ENCODE results near the gene TTC9B.
"Not testable (repeated sequence)": the region's sequence is repeated elsewhere in the genome, so short reads cannot be mapped to it uniquely, and the experiment has no call there.

The TTC9B gene

DNA sequence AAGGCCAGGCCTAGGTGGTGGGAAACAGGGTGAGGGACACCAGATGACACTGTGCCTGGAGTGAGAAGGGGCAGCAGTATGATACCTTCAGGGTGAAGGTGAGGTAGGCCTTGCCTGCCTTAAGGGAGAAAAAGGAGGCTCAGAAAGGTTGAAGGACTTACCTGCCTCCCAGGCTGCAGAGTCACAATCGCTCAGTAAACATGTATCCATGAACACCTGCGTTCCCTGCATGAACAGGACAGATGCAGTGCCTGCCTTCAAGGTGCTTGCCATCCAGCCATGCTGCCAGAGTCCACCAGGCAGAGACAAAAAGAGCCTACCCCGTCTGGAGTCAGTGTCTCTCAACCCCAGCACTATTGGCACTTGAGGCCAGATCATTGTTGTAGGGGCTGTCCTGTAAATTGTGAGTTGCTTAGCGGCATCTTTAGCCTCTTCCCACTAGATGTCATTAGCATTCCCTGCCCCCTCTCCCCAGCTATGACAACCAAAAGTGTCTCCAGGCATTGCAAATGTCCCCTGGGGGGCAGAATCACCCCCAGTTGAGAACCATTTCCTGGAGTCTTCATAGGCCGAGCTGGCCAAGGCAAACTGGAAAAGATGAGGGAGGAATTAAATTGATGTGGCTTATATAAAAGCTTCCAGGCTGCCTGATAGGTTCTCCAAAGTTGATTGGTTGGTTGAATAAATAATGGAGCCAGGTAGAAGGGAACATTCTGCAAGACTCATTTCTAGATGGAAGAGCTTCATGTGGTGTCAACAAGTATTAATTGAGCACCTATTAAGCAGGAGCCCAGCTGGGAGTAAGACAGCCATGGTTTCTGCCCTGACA is 25.2 kb downstream of the TTC9B start:
- intact Hi-C loops (cut with DNase I), result no loop called here

DNA sequence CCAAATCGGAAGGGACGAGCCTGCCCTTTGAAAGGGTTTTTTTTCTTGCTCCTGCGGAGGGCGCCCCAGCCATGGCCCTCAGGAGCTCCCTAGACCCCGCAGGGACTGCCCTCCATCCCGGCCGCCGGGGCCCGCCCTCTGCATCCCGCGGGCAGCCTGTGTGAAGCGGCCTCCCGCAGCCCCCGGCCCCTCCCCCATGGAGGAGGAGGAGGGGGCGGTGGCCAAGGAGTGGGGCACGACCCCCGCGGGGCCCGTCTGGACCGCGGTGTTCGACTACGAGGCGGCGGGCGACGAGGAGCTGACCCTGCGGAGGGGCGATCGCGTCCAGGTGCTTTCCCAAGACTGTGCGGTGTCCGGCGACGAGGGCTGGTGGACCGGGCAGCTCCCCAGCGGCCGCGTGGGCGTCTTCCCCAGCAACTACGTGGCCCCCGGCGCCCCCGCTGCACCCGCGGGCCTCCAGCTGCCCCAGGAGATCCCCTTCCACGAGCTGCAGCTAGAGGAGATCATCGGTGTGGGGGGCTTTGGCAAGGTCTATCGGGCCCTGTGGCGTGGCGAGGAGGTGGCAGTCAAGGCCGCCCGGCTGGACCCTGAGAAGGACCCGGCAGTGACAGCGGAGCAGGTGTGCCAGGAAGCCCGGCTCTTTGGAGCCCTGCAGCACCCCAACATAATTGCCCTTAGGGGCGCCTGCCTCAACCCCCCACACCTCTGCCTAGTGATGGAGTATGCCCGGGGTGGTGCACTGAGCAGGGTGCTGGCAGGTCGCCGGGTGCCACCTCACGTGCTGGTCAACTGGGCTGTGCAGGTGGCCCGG is 26.1 kb downstream of the TTC9B start:
- DNase-seq, result peak in 20 of 42 donors; percentile 16 to 57 (median 27)
- intact Hi-C loops (cut with DNase I), result loop anchor here (2.0 kb wide), 1 partner anchor 93 kb away; the partner anchor contains the start of gene AKT2

More for the DNA sequence above, 25.2 kb downstream of the TTC9B start:
- DNase-seq, result no peak

DNA sequence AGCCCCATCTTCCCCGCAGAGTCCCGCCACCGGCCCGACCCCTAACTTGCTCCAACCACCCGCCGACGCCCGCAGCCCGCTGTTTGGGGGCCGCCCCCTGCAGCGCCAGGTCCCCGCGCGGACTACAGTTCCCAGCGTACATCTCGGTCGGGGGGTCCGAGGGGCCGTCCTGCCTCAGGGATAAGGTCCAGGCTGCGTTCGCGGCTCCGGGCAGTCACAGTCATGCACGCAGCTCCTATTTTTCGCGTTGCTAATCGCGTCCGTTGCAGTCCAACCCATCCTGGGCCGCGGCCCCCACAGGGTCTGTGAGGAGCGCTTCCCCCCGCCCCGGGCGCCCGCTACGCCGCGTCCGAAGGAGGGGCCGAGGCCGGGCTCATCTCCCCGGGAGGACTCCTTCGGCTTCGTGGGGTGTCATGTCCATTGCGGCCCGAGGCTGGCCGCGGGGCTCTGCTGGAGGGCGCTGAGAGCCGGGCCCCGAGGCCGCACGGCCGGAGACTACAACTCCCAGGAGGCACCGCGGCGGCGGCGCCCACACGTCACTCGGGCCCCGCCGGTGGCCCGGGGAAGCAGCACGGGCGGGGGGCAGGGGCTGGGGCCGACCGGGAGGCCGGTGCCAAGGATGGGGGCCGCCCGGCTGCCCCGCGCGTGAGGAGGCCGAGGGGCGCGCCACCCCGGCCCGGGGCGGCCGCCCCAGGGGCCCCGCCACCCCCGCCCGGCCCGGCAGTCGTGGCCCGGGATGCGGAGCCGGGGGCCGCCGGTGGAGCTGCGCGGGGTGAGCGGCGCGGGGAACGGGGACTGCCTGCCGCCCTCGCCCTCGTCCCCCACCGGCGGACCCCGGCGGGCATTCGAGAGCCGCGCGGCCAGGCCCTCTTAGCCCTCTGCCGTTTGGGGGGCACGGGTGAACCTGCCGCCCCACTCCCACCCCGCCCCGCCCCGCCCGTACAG is 27.0 kb downstream of the TTC9B start, which contains the start of gene MAP3K10:
TSS of gene MAP3K10 (plus strand) at position 536 of the 945 bp plus-strand sequence. CDS start 606 bp downstream, outside the sequence.
- intact Hi-C loops (cut with DNase I), result loop anchor here (2.0 kb wide), 1 partner anchor 94 kb away; the partner anchor contains the start of gene AKT2
- peak; percentile 64 to 93 (median 86) for DNase-seq

DNA sequence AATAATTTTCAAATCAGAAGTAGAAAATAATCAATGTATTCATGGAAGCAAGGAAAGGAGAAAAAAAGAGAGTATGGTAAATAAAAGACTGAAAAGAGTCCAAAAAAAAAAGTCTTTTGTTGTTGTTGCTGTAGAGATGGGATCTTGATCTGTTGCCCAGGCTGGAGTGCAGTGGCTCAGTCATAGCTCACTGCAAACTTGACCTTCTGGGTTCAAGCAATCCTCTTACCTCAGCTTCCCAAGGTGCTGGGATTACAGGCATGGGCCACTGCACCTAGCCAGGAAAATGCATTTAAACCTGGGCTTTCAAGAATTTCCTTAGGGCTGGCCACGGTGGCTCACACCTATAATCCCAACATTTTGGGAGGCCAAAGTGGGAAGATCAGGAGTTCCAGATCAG is 33.9 kb downstream of the TTC9B start:
- intact Hi-C loops (cut with DNase I), result no loop called here
- no peak for DNase-seq

DNA sequence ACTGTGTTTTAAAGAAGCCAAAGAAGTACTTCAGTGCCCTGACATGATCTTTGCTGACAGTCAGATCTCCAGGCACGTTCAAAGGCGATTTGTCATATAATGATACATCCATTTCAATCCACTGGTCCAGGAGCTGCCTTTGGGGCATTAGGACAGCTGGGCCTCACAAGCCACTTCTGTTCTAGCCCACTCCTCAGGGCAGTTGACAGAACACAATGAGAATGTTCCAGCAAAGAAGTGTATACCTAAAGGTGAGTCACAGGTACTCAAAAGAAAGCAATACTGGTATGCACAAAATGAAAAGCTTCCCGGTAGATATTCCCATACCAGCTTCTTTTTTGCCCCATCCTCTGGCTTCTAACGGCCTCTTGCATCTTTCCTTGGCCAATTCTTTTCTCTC is 39.4 kb downstream of the TTC9B start:
- no peak for DNase-seq
- intact Hi-C loops (cut with DNase I), result no loop called here

DNA sequence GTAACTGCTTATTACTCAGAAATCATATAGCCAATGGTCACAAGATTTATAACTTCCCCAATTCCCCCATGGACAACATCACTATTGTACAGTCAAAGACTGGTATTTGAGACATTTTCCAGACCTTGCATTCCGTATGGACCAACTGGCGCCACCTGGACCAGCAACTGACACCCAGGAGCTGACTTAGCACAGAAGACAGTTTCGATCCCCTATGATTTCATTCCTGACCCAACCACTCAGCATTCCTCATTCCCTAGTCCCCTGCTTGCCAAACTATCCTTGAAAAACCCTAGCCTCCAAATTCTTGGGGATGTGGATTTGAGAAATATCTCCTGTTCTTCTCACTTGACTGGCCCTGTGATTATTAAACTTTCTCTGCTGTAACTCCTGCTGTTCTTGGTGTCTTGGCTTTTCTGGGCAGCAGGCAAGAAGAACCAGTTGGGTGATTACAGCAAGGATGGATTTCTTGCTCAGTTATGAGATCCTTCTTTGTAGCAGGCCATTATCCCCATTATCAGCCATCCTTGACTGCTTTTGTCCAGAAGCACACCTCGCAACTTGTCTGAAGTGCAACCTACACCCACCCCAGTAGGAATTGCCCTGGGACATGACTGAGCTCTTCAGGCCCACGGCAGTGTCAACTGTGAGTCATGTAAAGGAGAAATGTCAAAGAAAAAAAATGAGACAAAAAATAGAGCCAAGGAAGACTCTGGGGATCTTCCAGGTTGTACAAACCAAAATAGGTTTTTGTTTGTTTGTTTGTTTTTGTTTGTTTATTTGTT is 40.7 kb downstream of the TTC9B start:
- intact Hi-C loops (cut with DNase I), result no loop called here
- no peak for DNase-seq

DNA sequence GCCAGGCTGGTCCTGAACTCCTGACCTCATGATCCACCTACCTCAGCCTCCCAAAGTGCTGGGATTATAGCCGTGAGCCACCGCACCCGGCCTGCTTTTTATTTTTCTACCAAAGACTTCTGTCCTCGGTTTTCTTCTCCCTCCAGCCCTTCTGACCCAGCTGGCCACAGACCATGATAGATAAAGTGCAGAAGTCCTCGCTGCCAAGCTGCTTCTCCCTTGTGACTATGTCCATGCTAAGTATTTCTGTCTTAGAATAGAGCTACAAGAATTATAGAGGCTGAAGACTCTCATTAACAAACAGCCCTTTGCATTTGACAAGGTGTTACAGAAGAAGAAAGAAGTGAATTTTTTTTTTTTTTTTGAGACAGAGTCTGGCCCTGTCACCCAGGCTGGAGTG is 42.4 kb downstream of the TTC9B start:
- DNase-seq, result no peak
- intact Hi-C loops (cut with DNase I), result no loop called here

DNA sequence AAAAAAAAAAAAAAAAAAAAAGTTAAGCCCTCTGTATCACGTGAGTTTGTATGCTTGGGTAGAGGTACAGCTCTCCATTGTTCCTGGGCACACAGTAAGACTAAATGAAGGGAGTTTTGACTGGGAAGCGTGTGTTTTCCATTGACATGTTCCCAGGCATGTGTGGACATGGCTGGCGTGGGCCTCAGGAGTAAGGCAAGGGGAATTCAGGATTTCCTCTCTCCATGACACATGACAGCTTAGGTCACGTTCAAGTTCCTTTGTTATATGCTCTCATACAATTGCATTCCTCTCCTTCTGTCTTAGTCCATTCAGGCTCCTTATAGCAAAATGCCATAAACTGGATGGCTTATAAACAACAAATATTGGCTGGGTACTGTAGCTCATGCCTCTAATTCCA is 44.1 kb downstream of the TTC9B start:
- intact Hi-C loops (cut with DNase I), result no loop called here
- DNase-seq, result no peak

DNA sequence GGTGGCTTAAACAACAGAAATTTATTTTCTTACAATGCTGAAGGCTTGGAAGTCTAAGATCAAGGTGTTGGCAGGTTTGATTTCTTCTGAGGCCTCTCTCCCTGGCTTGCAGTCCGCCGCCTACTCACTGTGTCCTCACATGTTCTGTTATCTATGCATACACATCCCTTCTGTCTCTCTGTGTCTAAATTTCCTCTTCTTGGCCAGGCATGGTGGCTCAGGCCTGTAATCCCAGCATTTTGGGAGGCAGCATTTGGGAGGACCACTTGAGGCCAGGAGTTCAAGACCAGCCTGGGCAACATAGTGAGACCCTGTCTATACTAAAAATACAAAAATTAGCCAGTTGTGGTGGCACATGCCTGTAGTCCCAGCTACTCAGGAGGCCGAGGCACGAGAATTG is 46.9 kb downstream of the TTC9B start:
- DNase-seq; intact Hi-C loops (cut with DNase I): not testable (repeated sequence)

DNA sequence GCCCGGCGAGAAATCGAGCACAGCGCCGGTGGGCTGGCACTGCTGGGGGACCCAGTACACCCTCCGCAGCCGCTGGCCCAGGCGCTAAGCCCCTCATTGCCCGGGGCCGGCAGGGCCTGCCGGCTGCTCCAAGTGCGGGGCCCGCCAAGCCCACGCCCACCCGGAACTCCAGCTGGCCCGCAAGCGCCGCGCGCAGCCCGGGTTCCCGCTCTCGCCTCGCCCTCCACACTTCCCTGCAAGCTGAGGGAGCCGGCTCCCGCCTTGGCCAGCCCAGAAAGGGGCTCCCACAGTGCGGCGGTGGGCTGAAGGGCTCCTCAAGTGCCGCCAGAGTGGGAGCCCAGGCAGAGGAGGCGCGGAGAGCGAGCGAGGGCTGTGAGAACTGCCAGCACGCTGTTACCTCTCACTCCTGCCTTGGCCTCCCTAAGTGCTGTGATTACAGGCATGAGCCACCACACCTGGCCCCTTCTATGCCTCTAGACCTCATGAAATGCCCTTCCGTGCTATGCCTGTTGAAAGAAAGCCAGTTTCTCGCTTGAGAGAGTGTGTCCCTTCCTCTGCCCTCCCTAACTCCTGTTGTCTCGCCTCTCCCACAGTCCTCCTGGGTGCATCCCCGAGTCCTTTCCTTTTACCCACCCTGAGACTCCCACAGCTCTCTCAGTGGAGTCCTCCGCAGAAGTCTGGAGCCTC is 47.7 kb downstream of the TTC9B start:
- intact Hi-C loops (cut with DNase I); DNase-seq: not testable (repeated sequence)

DNA sequence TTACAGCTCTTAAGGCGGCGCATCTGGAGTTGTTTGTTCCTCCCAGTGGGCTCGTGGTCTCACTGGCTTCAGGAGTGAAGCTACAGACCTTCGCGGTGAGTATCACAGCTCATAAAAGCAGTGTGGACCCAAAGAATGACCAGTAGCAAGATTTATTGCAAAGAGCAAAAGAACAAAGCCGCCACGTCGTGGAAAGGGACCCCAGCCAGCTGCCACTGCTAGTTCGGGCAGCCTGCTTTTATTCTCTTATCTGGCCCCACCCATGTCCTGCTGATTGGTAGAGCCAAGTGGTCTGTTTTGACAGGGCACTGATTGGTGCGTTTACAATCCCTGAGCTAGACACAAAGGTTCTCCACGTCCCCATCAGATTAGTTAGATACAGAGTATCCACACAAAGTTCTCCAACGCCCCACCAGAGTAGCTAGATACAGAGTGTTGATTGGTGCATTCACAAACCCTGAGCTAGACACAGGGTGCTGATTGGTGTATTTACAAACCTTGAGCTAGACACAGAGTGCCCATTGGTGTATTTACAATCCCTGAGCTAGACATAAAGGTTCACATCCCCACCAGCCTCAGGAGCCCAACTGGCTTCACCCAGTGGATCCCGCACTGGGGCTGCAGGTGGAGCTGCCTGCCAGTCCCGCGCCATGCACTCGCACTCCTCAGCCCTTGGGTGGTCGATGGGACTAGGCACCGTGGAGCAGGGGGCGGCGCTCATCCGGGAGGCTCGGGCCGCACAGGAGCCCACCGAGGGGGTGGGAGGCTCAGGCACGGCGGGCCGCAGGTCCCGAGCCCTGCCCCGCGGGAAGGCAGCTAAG is 48.5 kb downstream of the TTC9B start:
- DNase-seq; intact Hi-C loops (cut with DNase I): not testable (repeated sequence)

Data from head of caudate nucleus (tissue), 42 donors.